HepG2 (cell line): ENCODE data around the gene CDK13. TPM values are rescaled to one million over a fixed set of nuclear protein-coding genes. Genes with fewer than 3 reads are reported as not detected.

ENCODE experiments used
- CENPX ChIP-seq: sonication (generic); formaldehyde crosslinking; IDR thresholded peaks from 2 replicates; pipeline ENCODE4 v1.9.0; 2021; ENCODE audit warnings: mild to moderate bottlenecking, missing genetic modification reagents, moderate library complexity
- DMAP1 ChIP-seq: IDR thresholded peaks from 2 replicates; pipeline ENCODE4 v1.6.1; 2016
- HHEX ChIP-seq: IDR thresholded peaks from 2 replicates; pipeline ENCODE4 v1.6.1; 2016; ENCODE audit warnings: control low read depth
- NFE2L1 ChIP-seq: sonication (generic); formaldehyde crosslinking; IDR thresholded peaks from 2 replicates; pipeline ENCODE4 v1.4.0; 2020; ENCODE audit warnings: missing genetic modification reagents, mild to moderate bottlenecking, borderline replicate concordance
- POLR2AphosphoS5 ChIP-seq: IDR thresholded peaks from 2 replicates; pipeline ENCODE4 v1.6.1; 2012; ENCODE audit warnings: low read depth, low read length
- SAFB2 ChIP-seq: sonication (generic); formaldehyde crosslinking; IDR thresholded peaks from 2 replicates; pipeline ENCODE4 v1.5.1; 2020; ENCODE audit warnings: missing genetic modification reagents, low read depth, mild to moderate bottlenecking, borderline replicate concordance
- SAP130 ChIP-seq: IDR thresholded peaks from 2 replicates; pipeline ENCODE4 v1.6.1; 2016; ENCODE audit warnings: low read depth
- SMAD3 ChIP-seq: sonication (generic); formaldehyde crosslinking; IDR thresholded peaks from 2 replicates; pipeline ENCODE4 v1.4.0; 2020; ENCODE audit warnings: missing genetic modification reagents
- SP5 ChIP-seq: IDR thresholded peaks from 2 replicates; pipeline ENCODE4 v1.6.1; 2016; ENCODE audit warnings: low read depth, borderline replicate concordance
- TAF15 ChIP-seq: fragments of 200-400 bp; formaldehyde crosslinking; IDR thresholded peaks from one replicate; pipeline ENCODE4 v1.6.1; 2018; ENCODE audit warnings: mild to moderate bottlenecking, low read depth, low read length; ENCODE audit not compliant: poor library complexity, severe bottlenecking
- ZFYVE20 ChIP-seq: sonication (generic); formaldehyde crosslinking; IDR thresholded peaks from 2 replicates; pipeline ENCODE4 v1.8.0; 2023; ENCODE audit warnings: low read depth, mild to moderate bottlenecking, moderate library complexity, missing genetic modification reagents, borderline replicate concordance
- ZNF446 ChIP-seq: sonication (generic); formaldehyde crosslinking; IDR thresholded peaks from 2 replicates; pipeline ENCODE4 v1.5.0; 2020; ENCODE audit warnings: mild to moderate bottlenecking, missing genetic modification reagents
- ZNF460 ChIP-seq: sonication (generic); formaldehyde crosslinking; IDR thresholded peaks from 2 replicates; pipeline ENCODE4 v1.5.1; 2020; ENCODE audit warnings: missing genetic modification reagents, mild to moderate bottlenecking, borderline replicate concordance
- ZNF510 ChIP-seq: sonication (generic); formaldehyde crosslinking; IDR thresholded peaks from 2 replicates; pipeline ENCODE4 v1.4.0; 2020; ENCODE audit warnings: low read depth, mild to moderate bottlenecking, missing genetic modification reagents
- ZNF574 ChIP-seq: sonication (generic); formaldehyde crosslinking; IDR thresholded peaks from 2 replicates; pipeline ENCODE4 v1.4.0; 2020; ENCODE audit warnings: missing genetic modification reagents
- ZSCAN9 ChIP-seq: IDR thresholded peaks from 2 replicates; pipeline ENCODE4 v1.6.1; 2016; ENCODE audit warnings: borderline replicate concordance
- polyA plus RNA-seq, 8 experiments: library from polyadenylated mRNA; depleted of rRNA in 3 of 8; stranded (reverse) in 7 of 8; unstranded in 1 of 8; fragments of >200 nt; fragmentation: Illumina TruSeq in 4 of 8; extraction: Trizol in 4 of 8; gene quantifications; 2 replicates each; pipeline versions ENCODE4 v1.2.1 to v1.2.3, GENCODE V29; 2011 to 2016; ENCODE audit warnings: low read depth in 4 of 8, missing spikeins in 1 of 8, mixed read lengths in 1 of 8; ENCODE audit not compliant: insufficient read depth in 1 of 8
- total RNA-seq, 5 experiments: library from RNA; depleted of rRNA; stranded (reverse); fragments of >200 nt; fragmentation: Illumina TruSeq; extraction: Trizol; gene quantifications; 2 replicates each; pipeline ENCODE4 v1.2.3, GENCODE V29; 2016; ENCODE audit warnings: low read depth in 1 of 5
- TF ChIP-seq, protein P1 (sequence below): sonication (generic); formaldehyde crosslinking; IDR thresholded peaks from 2 replicates; pipeline ENCODE4 v1.8.0; 2023; ENCODE audit warnings: mild to moderate bottlenecking, missing genetic modification reagents
- TF ChIP-seq, protein P2 (sequence below): fragments of 450-650 bp; IDR thresholded peaks from 2 replicates; pipeline ENCODE4 v1.6.1; 2017
- TF ChIP-seq, protein P3 (sequence below): IDR thresholded peaks from 2 replicates; pipeline ENCODE4 v1.6.1; 2016

CDK13 gene
- total and polyA plus RNA-seq, 2 of the 13 experiments (the other 11 are each of a cell fraction or from before 2014, with no cell fraction given), result 21.0 to 40.9 TPM

DNA sequence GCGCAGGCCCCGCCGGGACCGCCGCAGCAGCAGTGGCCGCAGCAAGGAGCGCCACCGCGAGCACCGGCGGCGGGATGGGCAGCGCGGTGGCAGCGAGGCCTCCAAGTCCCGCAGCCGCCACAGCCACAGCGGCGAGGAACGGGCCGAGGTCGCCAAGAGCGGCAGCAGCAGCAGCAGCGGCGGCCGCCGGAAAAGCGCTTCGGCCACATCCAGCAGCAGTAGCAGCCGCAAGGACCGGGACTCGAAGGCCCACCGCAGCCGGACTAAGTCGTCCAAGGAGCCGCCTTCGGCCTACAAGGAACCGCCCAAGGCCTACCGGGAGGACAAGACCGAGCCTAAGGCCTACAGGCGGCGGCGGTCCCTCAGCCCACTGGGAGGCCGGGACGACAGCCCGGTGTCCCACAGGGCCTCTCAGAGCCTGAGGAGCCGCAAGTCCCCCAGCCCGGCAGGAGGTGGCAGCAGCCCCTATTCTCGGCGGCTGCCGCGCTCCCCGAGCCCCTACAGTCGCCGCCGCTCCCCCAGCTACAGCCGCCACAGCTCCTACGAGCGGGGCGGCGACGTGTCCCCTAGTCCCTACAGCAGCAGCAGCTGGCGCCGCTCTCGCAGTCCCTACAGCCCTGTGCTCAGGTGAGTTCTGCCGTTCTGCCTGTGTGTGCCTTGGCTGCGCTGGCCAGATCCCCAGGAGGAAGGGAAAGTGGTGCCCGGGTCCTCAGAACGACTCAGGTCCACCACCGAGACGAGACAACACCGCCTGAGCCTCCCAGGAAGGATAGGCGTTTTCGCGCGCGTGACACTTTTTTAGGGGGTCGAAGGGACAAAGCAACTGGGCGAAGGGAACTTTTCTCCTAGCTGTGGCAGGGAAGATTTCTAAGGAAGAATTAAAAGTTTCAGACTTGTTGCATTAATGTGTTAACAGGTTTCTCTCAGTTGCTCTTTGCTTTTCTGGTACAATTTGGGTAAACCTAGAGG lies 1.5 kb downstream of the CDK13 start (continued):
- no peak for TF ChIP-seq HHEX
- peak; percentile 55; the same call in 1 of the 2 replicates for TF ChIP-seq SAP130
- 0 out of 2 replicates have a peak, but pooled peaks have one; percentile 59 for TF ChIP-seq ZNF446
- TF ChIP-seq SP5 (CRISPR knock-in tag), result no peak
- TF ChIP-seq ZNF574 (CRISPR knock-in tag), result peak; percentile 79
- TF ChIP-seq SMAD3 (CRISPR knock-in tag), result no peak
- TF ChIP-seq ZNF510 (CRISPR knock-in tag), result 0 out of 2 replicates have a peak, but pooled peaks have one; percentile 52
- TF ChIP-seq, protein P1, sequence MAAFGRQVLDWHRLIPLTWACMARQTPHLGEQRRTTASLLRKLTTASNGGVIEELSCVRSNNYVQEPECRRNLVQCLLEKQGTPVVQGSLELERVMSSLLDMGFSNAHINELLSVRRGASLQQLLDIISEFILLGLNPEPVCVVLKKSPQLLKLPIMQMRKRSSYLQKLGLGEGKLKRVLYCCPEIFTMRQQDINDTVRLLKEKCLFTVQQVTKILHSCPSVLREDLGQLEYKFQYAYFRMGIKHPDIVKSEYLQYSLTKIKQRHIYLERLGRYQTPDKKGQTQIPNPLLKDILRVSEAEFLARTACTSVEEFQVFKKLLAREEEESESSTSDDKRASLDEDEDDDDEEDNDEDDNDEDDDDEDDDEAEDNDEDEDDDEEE (CRISPR knock-in tag), result peak; percentile 94; the same call in 1 of the 2 replicates
- TF ChIP-seq CENPX (CRISPR knock-in tag), result no peak
- no peak for TF ChIP-seq ZSCAN9 (CRISPR knock-in tag)
- TF ChIP-seq ZNF460 (CRISPR knock-in tag), result no peak
- 0 out of 2 replicates have a peak, but pooled peaks have one; percentile 32 for TF ChIP-seq SAFB2
- TF ChIP-seq, protein P2, sequence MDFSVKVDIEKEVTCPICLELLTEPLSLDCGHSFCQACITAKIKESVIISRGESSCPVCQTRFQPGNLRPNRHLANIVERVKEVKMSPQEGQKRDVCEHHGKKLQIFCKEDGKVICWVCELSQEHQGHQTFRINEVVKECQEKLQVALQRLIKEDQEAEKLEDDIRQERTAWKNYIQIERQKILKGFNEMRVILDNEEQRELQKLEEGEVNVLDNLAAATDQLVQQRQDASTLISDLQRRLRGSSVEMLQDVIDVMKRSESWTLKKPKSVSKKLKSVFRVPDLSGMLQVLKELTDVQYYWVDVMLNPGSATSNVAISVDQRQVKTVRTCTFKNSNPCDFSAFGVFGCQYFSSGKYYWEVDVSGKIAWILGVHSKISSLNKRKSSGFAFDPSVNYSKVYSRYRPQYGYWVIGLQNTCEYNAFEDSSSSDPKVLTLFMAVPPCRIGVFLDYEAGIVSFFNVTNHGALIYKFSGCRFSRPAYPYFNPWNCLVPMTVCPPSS, result no peak
- TF ChIP-seq POLR2AphosphoS5, result 0 out of 2 replicates have a peak, but pooled peaks have one; percentile 24
- TF ChIP-seq DMAP1, result no peak
- no peak for TF ChIP-seq NFE2L1 (CRISPR knock-in tag)
- no peak for TF ChIP-seq ZFYVE20 (CRISPR knock-in tag)
- TF ChIP-seq TAF15, result no peak
- TF ChIP-seq, protein P3, sequence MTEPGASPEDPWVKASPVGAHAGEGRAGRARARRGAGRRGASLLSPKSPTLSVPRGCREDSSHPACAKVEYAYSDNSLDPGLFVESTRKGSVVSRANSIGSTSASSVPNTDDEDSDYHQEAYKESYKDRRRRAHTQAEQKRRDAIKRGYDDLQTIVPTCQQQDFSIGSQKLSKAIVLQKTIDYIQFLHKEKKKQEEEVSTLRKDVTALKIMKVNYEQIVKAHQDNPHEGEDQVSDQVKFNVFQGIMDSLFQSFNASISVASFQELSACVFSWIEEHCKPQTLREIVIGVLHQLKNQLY (CRISPR knock-in tag), result no peak
